DMS79 treated with DMSO at 0.1 percent for 48 hours (cell line): ENCODE data around the gene MCM9.
A peak's percentile ranks its signal among the peaks of the same experiment; 100 is the strongest.

Experiments used
- DNase-seq: peaks from one replicate; lab custom pipeline; 2025; lab: John Stamatoyannopoulos, UW

Gene MCM9

DNA sequence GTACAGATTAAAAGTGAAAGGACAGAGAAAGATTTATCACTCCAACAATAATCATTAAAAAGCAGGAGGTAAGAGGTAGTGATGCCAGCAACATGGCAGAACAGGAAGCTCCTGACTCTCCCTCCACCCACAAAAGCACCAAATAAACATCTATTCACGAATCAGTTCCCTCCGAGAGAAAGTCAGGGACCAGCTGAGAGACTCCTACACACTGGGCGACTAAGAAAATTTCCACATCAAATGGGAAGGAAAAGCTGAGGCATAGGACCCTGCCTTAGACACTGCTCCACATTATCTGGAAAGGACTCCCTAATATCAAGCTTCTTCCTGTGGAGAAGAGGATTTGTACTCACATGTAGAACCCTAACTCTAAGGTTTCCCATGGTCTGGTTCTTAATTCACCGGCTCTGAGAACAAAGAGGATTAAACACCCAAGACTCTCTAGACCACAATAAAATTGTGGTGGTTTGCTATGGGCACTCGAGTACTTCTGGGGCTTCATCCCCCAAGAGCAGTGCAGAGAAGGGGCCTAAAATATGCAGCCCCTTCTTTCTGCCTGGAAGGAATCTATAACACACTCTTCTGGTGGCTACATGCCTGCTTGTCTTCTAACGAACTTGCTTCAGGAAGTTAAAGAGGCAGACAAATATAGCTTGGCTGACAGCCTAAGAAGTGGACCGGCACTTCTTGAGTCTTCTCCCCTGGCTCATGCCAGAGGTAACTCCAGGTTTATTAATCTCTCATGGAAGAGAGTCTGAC lies 70.4 kb downstream of the MCM9 start:
- DNase-seq = peak; percentile 85

DNA sequence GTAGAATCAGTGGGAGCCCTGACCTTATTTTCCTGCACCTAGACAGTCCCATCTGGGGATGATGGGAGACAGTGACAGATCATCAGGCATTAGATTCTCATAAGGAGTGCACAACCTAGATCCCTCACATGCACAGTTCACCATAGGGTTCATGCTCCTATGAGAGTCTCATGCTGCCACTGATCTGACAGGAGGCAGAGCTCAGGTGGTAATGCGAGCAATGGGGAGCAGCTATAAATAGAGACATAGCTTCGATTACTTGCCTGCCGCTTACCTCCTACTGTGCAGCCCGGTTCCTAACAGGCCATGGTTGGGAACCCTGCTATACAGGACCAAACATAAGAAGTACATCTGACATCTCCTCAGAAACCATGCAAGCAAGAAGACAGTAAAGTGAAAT lies 72.5 kb downstream of the MCM9 start:
- no peak for DNase-seq

DNA sequence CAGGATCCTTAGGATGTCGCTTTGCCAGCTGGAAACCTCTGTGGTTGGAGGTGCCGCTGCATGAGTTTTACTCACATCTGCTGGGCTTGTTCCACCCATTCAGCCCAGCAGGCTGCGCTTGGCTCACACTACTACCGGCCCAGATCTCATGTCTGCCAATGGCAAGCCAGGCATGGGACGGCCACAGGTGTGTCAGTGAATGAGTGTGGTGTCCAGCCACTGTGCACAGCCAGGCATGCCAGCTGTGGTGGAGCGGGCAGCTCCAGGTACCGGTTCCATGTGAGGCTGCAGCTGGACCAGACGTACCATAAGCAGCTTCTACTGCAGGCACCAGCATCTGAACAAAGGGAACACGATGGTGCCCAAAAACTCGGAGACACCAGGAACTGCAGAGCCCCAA lies 74.1 kb downstream of the MCM9 start:
- DNase-seq = no peak

DNA sequence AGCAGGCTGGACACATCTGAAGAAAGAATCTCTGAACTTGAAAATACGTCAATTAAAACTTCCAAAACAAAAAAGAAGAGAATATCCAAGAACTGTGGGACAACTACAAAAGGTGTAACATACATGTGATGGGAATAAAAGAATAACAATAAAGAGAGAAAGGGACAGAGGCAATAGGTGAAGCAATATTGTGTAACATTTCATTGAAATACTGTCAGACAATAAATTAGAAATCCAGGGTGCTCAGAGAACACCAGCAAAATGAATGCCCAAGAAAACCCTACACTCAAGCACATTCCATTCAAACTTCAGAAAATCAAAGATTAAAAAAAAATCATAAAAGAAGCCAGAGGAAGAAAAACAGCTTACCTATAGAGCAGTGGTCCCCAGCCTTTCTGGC lies 74.6 kb downstream of the MCM9 start:
- no peak for DNase-seq

DNA sequence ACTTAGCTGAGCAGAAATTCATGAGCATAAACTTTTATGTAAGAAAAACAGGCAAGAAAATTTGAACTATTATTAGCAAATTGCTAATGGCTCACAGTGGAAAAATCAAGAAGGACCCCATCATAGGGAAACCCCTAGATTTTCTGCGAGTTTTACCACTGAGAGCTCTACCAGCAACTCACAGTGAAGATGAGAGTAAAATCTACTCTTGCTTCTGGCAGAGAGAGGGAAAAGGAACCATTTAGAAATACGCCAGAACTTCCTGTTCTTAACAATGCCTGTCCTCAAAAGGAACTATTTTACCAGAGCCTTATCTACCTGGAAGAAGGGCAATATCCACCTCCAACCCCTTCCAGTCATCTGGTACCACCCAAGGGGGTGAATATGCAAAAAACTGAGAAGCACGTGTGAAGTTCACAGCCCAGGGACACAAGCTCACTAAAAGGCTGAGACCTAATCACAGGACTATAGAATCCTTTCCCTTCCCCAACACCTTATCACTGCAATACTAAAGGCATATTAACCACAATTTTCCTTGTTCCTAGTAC lies 75.4 kb downstream of the MCM9 start:
- no peak for DNase-seq

DNA sequence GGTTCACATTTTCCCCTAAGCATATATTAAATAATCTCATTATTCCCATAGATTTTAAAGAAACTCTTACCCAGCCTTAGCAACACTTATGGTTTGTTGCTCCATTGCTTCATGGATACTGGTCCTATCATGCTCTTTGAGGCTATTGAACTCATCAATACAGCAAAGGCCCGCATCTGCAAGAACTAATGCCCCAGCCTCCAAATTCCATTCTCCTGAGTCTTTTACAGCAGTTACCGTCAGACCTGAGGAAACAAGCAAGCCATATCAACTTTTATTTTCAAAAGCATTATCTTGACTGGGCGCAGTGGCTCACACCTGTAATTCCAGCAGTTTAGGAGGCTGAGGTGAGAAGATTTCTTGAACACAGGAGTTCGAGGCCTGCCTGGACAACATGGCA lies 78.7 kb downstream of the MCM9 start:
- DNase-seq = no peak

DNA sequence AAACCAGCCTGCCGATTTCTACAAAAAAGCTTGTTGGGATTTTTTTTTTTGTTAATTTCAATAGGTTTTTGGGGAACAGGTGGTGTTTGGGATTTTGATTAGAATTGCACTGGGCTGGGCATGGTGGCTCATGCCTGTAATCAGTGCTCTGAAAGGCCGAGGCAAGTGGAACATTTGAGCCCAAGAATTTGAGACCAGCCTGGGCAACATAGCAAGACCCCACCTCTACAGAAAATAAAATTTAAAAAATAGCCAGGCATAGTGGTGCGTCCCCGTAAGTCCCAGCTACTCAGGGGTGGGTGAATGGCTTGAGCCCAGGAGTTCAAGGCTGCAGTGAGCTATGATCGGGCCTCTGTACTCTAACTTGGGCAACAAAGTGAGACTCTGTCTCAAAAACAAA lies 81.6 kb downstream of the MCM9 start:
- no peak for DNase-seq

DNA sequence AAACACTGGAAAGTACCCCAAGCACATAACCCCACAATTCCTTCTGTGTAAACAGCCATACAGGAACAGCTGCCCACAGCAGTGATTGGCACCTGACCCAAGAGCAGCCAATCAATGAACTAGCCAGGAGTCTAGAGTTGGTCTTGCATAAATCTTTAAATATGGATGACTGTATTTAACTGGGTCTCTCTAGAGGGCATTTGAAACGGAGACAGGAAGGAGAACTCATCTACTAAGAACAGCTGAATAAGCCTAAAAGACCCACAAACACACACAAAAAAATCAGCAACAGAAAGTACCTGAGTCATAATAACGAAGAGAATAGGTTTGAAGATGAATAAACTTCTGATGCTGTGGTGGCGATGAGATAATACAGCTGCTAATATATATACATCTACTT lies 90.0 kb downstream of the MCM9 start:
- DNase-seq = no peak

DNA sequence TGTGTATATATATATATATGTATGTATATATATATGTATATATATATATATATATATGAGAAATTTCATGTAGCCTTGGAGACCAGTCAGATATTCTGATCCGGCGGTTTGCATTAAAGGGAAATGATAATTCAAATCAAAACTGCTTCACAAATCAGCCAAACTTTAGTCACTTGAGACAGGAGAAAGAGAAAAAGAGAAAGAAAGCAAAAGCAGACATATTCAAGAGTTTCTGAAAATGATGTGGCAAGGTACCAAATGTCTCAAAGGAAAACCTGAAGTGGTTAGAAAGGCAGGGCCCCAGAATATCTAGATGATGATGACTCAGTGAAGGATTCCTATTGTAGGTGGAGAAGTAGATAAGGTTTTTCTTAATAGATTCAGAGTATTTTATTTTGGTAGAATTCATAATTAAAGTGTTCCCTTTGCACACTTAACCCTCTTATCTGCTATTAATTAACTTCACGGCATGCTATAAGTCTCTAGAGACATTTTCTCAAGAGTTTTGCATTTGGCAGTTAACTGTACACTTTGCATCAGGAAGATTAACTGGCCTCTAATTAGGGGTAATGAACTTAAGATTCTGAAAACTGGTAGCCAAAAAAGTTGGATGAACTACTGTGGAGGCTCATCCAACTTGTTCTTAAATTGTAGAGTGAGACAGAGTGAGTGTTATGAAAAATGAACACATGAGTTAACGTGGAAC lies 91.1 kb downstream of the MCM9 start:
- DNase-seq = peak; percentile 26

DNA sequence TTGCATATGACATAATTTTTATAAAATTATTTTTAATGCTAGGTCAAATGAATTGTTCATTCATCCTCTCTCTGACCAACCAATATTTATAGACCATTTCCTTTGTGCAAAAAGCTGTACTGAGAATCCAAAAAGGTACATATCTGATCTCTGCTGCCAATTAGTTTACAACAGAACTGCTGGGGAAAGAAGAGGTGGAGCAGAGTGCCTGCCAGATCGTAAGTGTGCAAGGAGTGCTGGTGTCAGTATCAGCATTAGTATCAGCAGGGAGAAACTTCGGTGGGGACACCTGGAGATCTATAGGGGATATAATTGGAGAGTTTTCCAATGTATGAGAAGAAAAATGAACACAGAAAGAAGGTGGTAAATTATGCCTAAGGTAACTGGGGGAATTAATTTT lies 104.3 kb downstream of the MCM9 start:
- DNase-seq = no peak

DNA sequence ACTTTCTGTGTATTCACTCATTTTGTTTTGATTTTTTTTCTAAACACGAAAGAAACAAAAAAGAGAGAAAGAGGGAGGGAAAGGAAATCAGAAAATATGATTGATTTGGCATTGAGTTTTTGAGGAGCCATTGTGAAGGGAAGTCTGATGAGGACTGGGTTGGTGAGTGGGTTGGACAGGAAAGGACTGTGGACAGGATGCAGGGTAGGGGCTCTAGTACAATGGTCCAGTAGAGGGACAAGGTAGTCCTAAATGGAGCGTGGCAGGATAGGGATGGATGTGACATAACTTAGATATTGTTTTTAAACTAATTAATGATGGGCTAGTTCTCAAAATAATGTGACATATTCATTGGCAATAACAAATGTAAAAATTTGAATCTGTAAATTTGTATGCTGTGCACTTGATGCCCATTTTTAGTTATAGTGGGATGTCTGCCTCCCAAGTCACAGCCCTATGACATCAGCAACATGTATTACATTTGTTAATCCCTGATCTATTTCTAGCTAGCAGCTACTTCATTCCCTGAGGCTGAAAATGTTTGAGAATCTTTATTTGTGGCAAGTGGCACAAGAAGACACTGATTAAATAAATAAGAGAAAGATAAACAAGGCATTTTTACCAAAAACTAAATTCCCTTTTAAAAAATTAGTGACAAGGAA lies 105.0 kb downstream of the MCM9 start:
- no peak for DNase-seq

DNA sequence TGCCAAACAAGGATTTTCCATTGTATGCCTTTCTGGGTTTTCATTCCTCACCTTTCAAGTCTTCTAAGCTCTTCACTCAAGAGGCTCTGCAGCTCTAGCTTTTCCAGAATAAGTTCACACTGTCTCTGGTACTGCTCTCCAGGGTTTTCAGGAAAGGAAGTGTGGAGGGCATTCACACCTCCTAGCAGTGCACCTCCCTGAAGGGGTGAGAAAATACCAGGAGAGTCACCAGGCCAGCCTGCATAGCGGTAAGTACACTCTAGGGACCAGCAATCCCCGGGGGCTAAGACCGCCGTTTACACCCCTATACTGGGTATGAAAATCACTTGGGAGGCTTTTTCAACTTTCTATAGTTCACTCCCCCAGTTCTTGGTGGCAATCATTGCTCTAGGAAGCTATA lies 108.9 kb downstream of the MCM9 start:
- no peak for DNase-seq

DNA sequence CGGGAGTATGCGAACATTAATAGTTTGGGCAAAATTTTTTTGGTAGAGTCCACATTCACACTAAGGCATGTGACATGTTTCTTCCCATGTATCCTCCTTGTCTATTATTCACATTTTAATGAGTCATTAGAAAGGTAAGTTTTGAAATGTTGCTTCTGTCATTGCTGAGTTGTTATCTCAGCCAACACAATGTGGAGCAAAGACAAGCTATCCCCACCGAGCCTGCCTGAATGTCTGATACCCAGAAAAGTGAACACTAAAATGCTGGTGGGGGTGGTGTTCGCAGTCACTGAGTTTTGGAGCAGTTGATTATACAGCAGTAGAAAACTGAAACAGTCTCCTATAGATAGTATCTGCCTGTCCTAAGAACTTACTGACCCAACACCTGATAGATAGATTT lies 109.3 kb downstream of the MCM9 start:
- DNase-seq = no peak

DNA sequence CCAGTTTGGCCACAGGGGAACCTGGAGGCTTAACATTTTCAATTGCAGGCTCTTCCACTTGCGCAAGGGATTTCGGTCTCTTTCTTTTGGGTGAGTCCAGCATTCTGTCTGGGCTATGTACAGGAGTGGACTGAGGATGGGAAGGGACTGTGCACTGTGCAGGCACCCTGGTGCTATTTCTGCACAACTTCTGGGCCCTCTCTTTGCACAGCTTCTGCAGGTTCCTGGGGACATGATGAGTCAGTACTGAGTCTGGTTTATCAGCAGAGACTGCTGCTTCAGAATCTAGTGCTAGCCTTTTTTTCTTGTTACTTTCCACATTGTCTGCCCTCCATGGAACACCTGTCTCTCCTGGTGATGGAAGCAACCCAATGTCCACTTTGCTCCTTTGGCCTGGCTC lies 119.5 kb downstream of the MCM9 start:
- DNase-seq = no peak

DNA sequence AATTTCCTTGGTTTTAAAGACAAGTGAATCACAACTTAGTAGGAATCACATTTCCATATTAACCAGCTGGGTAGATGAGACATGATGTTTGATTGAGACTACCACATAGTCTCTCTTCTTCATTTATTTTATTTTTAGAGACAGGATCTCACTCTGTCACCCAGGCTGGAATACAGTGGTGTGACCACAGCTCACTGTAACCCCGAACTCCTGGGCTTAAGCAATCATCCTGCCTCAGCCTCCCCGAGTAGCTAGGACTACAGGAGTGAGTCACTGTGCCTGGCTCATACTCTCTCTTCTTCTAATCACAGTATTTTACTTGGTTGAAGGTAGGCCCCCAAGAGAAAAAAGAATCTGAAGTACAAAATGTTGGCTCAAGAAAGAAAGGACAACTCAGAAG lies 121.2 kb downstream of the MCM9 start:
- DNase-seq = no peak

DNA sequence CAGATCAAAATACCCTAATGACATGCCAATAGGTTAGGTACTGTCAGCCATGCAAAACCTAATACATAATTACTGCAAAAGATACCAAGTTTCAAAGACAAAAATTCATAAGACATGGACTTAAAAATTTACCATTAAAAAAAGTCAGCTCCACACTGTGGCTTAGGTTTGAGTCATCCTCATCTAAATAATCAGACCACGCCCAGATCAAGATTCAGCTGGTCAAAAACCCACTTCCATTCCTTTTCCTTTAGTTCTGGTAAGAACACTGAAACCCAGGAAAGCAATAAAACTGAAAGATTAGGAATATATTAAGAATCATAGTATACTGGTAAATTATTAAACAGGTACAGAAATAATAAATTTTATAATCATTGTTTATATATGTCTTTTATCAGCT lies 122.0 kb downstream of the MCM9 start:
- no peak for DNase-seq

DNA sequence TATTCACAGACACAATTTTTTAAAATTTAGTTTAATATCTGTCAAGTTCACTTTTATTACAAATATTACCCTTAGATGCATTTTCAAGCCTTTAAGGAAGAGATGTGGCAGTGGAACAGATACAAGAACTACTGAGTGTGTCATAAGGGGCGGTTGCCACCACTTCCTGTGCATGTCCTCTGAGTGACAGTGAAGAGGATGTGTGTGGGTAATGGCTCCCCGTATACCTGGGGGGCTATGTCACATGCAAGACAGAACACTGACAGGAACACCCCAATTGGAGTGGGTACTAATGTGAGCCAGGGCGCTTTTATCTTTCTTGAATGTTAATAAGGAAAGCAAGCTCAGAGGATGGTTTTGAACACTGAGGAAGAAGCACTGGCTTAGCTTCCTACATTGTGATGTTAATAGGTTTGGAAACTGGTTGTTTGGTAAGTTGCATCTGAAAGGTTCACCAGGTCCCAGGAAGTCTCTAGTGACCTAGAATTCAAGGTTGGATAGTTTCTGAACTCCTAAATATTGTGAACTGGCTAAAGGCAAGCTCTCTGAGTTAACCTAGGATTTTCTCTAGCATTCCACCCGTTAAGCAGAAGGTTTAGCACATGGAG lies 124.4 kb downstream of the MCM9 start:
- no peak for DNase-seq

DNA sequence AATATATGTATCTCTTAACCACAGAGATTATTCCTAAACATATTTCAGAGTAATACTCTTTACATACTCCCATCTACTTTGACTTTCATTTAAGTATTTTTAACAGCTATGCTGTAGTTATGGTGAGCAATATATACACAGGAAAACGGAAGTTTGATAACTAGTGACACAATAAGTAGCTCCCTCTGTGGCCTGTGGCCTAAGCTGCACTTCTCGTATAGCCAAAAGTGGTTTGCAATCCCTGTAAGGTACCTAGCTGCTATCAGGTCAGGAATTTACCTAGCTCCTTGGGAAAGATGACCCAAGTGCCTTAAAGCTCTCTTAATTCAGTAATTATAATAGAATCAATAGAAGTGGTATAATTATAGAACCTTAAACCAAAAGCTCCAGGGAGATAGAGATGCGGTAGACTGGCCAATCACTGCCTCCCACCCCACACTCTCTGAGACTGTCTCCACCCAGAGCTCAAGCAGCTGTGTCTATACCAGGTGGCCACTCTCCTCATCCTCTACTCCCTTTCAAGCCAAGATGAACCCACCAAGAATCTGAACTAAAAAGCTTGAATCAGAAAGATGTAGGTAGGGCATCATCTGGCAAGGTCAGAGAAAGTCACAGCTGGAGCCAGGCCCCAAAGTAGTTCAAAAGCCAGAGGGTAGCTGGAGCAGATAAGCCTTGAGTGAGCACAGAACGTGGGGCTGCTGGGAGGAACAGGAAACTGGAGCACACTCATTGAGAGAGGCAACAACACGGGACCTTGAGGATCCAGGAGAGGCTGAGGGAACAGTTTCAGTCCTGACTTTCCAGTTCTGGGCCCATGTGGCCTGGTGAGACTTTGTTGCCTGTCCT lies 125.9 kb downstream of the MCM9 start:
- no peak for DNase-seq

DNA sequence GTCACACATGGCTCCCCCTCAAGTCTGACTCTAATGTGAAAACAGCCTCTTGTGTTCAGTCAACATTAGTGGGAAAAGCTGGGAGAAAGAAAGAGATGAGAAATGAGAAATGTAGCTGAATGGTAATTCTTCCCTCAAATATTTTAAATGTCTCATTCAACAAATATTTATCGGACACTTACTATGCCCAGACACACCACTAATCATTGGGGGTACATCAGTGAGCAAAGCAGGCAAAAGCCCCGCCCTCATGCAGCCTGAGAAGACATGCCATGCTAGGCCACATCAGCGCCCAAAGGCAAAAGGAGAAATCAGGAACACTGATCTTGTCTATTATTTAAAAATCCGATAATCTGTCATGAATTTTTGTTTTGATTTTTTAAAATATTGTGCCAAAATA lies 130.9 kb downstream of the MCM9 start:
- DNase-seq = no peak

DNA sequence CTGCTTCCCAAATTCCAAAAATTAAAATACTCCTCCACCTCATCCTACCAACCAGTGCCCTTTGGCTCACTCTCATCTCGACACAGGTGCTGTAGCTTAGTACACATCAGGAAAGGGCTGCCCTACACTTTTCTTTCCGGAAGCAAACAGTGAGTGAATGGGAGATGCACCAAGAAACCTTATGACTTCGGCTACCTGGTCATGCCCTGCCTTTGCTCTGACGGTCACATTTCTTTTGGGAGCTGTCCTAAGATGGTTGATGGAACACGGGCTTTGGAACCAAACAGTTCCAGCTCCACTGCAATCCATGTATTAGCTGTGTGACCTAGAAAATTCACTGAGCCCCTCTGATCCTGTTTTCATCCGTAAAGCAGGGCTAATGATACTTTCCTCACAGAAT lies 133.7 kb downstream of the MCM9 start:
- DNase-seq = no peak

DNA sequence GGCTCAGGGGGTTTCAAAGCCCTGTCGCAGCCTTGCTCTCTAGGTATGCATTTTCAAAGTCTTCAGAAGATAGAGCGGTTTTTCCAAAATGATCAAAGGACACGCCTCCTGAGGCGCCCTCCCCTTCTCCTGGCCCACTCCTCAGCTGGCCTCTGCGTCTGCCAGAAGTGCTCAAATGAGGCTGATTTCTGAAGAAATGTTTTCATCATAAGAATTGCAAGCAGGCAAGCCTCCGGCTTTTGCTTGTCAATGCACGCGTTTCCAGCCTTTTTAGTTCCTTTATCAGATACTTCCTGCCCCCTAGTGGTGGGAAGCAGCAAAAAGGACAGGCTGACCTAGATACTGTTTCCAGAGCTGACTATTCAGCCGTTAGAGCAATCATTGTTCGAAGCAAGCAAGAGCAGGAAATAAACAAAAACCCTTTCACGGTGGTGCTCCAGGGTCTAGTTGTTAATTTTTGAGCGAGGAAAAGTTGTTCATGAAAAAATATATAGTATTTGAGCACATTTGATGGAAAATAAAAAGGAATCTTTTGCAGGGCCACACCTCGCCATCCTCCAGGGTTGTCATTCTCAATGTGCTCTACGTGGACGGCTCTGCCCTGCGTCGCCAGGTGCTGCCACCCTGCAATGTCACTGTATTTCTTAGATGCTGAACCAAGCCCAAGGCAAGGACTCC lies 134.4 kb downstream of the MCM9 start:
- peak; percentile 92 for DNase-seq
